NCI-H2029 (cell line): ENCODE measurements around the gene TMEM108.

ENCODE experiments used
- DNase-seq: peaks from one replicate; lab custom pipeline; 2025; lab: John Stamatoyannopoulos, UW

TMEM108 gene

GRCh38 chr3:133419151-133419909 lies 381.1 kb downstream of the TMEM108 start:
- DNase-seq, result no peak

GRCh38 chr3:133424937-133425869 lies 387.0 kb downstream of the TMEM108 start:
- no peak for DNase-seq

- DNase-seq, result no peak
These were observed 387.7 kb downstream of the TMEM108 start for GRCh38 chr3:133425898-133426297.

- no peak for DNase-seq
These were observed 388.5 kb downstream of the TMEM108 start for GRCh38 chr3:133426721-133427120.

GRCh38 chr3:133428552-133428951 lies 390.4 kb downstream of the TMEM108 start:
- DNase-seq, result no peak

GRCh38 chr3:133429063-133429462 lies 390.9 kb downstream of the TMEM108 start:
- DNase-seq, result no peak

- no peak for DNase-seq
These were observed 401.4 kb downstream of the TMEM108 start for GRCh38 chr3:133439563-133439962.

- DNase-seq, result no peak
These were observed 402.5 kb downstream of the TMEM108 start for GRCh38 chr3:133440652-133441051.

DNA sequence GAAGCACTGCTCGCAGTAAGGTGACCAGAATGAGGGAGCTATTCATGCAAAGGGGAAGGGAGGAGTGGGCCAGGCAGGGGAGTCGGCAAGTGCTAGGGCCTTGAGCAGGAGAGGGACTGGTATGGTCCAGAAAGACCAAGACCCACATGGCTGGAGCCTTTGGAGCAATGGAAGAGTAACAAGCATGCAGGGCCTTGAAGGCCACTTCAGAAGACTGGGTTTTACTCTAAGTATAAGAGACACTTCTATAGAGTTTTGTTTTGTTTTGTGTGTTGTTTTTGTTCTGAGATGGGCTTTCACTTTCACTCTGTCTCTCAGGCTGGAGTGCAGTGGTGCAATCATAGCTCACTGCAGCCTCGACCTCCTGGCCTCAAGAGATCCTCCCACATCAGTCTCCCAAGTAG lies 403.7 kb downstream of the TMEM108 start:
- DNase-seq, result no peak

- DNase-seq, result no peak
These were observed 404.3 kb downstream of the TMEM108 start for GRCh38 chr3:133442518-133442917.

DNA sequence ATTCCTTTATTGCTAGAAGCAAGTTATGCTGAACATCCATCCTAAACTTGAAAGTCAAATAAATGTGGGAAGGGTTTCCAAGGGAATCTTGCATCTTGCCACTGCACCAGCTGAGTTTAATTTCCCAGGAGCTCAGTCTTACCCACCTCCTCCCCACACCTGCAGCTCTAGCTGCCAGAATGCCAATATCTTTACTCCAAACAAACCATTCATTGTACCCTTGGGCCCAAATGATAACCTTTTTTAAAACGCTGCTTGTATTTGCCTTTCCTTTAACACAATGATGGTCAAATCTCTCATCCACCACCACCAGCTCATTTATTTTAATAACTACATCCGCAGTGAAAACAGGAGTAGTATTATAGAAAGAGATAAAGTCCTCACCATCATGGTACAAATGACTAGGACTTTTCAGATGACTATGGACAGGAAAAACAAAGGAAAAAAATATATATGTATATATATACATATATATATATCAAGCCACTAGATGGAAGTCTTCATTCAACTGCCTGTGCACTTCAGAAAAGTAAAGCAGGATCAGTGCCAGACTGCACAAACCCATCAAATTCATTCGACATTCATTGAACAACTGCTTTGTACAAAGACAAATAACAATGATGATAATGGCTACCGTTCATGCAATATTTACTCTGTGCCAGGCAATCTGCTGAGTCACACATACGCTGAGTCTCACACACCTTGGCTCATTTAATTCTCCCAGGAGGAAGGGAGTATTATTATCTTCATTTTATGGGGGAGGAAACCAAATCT lies 405.6 kb downstream of the TMEM108 start:
- DNase-seq, result peak; percentile 62

- DNase-seq, result no peak
These were observed 406.2 kb downstream of the TMEM108 start for GRCh38 chr3:133444423-133444774.

- DNase-seq, result no peak
These were observed 406.9 kb downstream of the TMEM108 start for GRCh38 chr3:133445108-133445507.
